SK-N-SH treated with all-trans-retinoic acid at 6 μM for 48 hours (cell line): Measurements from ENCODE around the gene PIK3R5.

Source experiments
- ATAC-seq: fragments of 200-7000 bp; cut with Tn5 transposase; 3 replicates; pipeline ENCODE4 v1.9.1; 2020; ENCODE audit warnings: mild to moderate bottlenecking, moderate library complexity
- ARNTL ChIP-seq: fragments of 450-650 bp; formaldehyde crosslinking; IDR thresholded peaks from 2 replicates; pipeline ENCODE4 v1.5.0; 2020; ENCODE audit warnings: low read depth, mild to moderate bottlenecking, moderate library complexity, borderline replicate concordance
- CSRNP3 ChIP-seq: fragments of 250-450 bp; sonication (Bioruptor Pico); IDR thresholded peaks from 2 replicates; pipeline ENCODE4 v1.5.1; 2021; ENCODE audit warnings: mild to moderate bottlenecking, moderate library complexity
- ISL1 ChIP-seq: fragments of 250-450 bp; sonication (Bioruptor Pico); IDR thresholded peaks from 2 replicates; pipeline ENCODE4 v2.1.2; 2022; ENCODE audit warnings: mild to moderate bottlenecking, moderate library complexity
- OSR1 ChIP-seq: fragments of 250-450 bp; sonication (Bioruptor Pico); IDR thresholded peaks from 2 replicates; pipeline ENCODE4 v1.8.0; 2022; ENCODE audit warnings: moderate library complexity, mild to moderate bottlenecking, inconsistent platforms
- PATZ1 ChIP-seq: fragments of 250-450 bp; sonication (Bioruptor Pico); IDR thresholded peaks from 2 replicates; pipeline ENCODE4 v1.8.0; 2020; ENCODE audit warnings: mild to moderate bottlenecking, moderate library complexity, borderline replicate concordance
- POU6F1 ChIP-seq: fragments of 250-450 bp; sonication (Bioruptor Pico); IDR thresholded peaks from 2 replicates; pipeline ENCODE4 v1.8.0; 2021; ENCODE audit warnings: low read depth, mild to moderate bottlenecking, moderate library complexity, borderline replicate concordance
- PPARA ChIP-seq: fragments of 250-450 bp; sonication (Bioruptor Pico); IDR thresholded peaks from 2 replicates; pipeline ENCODE4 v1.5.0; 2020; ENCODE audit warnings: mild to moderate bottlenecking, borderline replicate concordance
- RARB ChIP-seq: fragments of 250-450 bp; sonication (Bioruptor Pico); IDR thresholded peaks from 2 replicates; pipeline ENCODE4 v1.8.0; 2021; ENCODE audit warnings: mild to moderate bottlenecking, moderate library complexity
- TCF4 ChIP-seq: fragments of 250-450 bp; sonication (Bioruptor Pico); IDR thresholded peaks from 2 replicates; pipeline ENCODE4 v1.8.0; 2021; ENCODE audit warnings: mild to moderate bottlenecking, moderate library complexity, borderline replicate concordance
- TSHZ2 ChIP-seq: fragments of 250-450 bp; sonication (Bioruptor Pico); IDR thresholded peaks from 2 replicates; pipeline ENCODE4 v1.5.0; 2020; ENCODE audit warnings: mild to moderate bottlenecking, moderate library complexity
- ZC3H10 ChIP-seq: fragments of 250-450 bp; sonication (Bioruptor Pico); IDR thresholded peaks from 2 replicates; pipeline ENCODE4 v1.5.1; 2021; ENCODE audit warnings: mild to moderate bottlenecking, moderate library complexity
- ZFP3 ChIP-seq: fragments of 250-450 bp; sonication (Bioruptor Pico); IDR thresholded peaks from 2 replicates; pipeline ENCODE4 v1.5.0; 2020; ENCODE audit warnings: mild to moderate bottlenecking, moderate library complexity
- ZFP30 ChIP-seq: fragments of 450-650 bp; formaldehyde crosslinking; IDR thresholded peaks from 2 replicates; pipeline ENCODE4 v1.5.0; 2022; ENCODE audit warnings: mild to moderate bottlenecking, moderate library complexity
- ZNF70 ChIP-seq: fragments of 450-650 bp; formaldehyde crosslinking; IDR thresholded peaks from 2 replicates; pipeline ENCODE4 v1.5.0; 2020; ENCODE audit warnings: mild to moderate bottlenecking, moderate library complexity
- ZNF8 ChIP-seq: fragments of 450-650 bp; formaldehyde crosslinking; IDR thresholded peaks from 2 replicates; pipeline ENCODE4 v1.5.0; 2020; ENCODE audit warnings: mild to moderate bottlenecking, moderate library complexity

PIK3R5 gene

GRCh38 chr17:8835106-8835505, 130.4 kb downstream of the PIK3R5 start (continued):
- TF ChIP-seq CSRNP3 (CRISPR knock-in tag) (no peak), ZFP30 (CRISPR knock-in tag) (no peak)
- TF ChIP-seq, all 23 proteins: peak for 0

- no peak for TF ChIP-seq TCF4
- peak; percentile 75; the same call in 1 of the 2 replicates for TF ChIP-seq PATZ1 (CRISPR knock-in tag)
- ATAC-seq: peak; percentile 48
Measured at GRCh38 chr17:8832711-8833352, 132.7 kb downstream of the PIK3R5 start.

GRCh38 chr17:8831234-8831849, 134.2 kb downstream of the PIK3R5 start:
- TF ChIP-seq PATZ1 (CRISPR knock-in tag) (no peak), ZNF70 (CRISPR knock-in tag) (no peak), OSR1 (CRISPR knock-in tag) (no peak)
- TF ChIP-seq, all 23 proteins: peak for 0
- ATAC-seq: no peak

GRCh38 chr17:8830141-8830540, 135.4 kb downstream of the PIK3R5 start:
- TF ChIP-seq POU6F1 (CRISPR knock-in tag) (no peak), OSR1 (CRISPR knock-in tag) (no peak), RARB (no peak), PPARA (no peak), ZC3H10 (no peak), ZNF8 (CRISPR knock-in tag) (no peak), TSHZ2 (no peak), PATZ1 (CRISPR knock-in tag) (no peak), ARNTL (no peak), ISL1 (no peak), ZFP3 (CRISPR knock-in tag) (no peak), TCF4 (no peak)
- TF ChIP-seq, all 23 proteins: peak for 0
- no peak for ATAC-seq
